Retinal pigment epithelial cell (primary cell): ENCODE results near the gene LRRTM4.

Source experiments
- DNase-seq: peaks from one replicate; pipeline ENCODE4 v3.0.0-alpha.2; 2010; ENCODE audit warnings: low read depth
- H3K4me3 ChIP-seq: 2 replicates; pipeline ENCODE4 v1.5.1; 2011; ENCODE audit warnings: mild to moderate bottlenecking, low read length, control low read depth, moderate library complexity
- CTCF ChIP-seq: conservative IDR thresholded peaks from 2 replicates; pipeline ENCODE4 v1.5.1; 2011; ENCODE audit warnings: low read depth, low read length, control low read depth, inconsistent platforms

LRRTM4 gene

GRCh38 chr2:77479895-77480294 lies 42.3 kb downstream of the LRRTM4 start:
- H3K4me3 ChIP-seq: no peak overlapping the region
- no peak for TF ChIP-seq CTCF
- no peak for DNase-seq

- no peak overlapping the region for H3K4me3 ChIP-seq
- no peak for TF ChIP-seq CTCF
- DNase-seq: no peak
These were observed 42.8 kb downstream of the LRRTM4 start for GRCh38 chr2:77479395-77479794.

- peak; percentile 31 for TF ChIP-seq CTCF
- H3K4me3 ChIP-seq: no peak overlapping the region
- DNase-seq: no peak
These were observed 52.1 kb downstream of the LRRTM4 start for GRCh38 chr2:77470096-77470495.

GRCh38 chr2:77469106-77469505 lies 53.1 kb downstream of the LRRTM4 start:
- DNase-seq: no peak
- no peak overlapping the region for H3K4me3 ChIP-seq
- no peak for TF ChIP-seq CTCF

GRCh38 chr2:77459840-77460239 lies 62.3 kb downstream of the LRRTM4 start:
- no peak overlapping the region for H3K4me3 ChIP-seq
- no peak for DNase-seq
- TF ChIP-seq CTCF: no peak

- H3K4me3 ChIP-seq: no peak overlapping the region
- TF ChIP-seq CTCF: no peak
- no peak for DNase-seq
These were observed 64.0 kb downstream of the LRRTM4 start for GRCh38 chr2:77458216-77458615.

GRCh38 chr2:77457665-77458064 lies 64.5 kb downstream of the LRRTM4 start:
- TF ChIP-seq CTCF: no peak
- no peak overlapping the region for H3K4me3 ChIP-seq
- no peak for DNase-seq
